Epidermal melanocyte (primary cell): ENCODE data around the gene CLCN6.
A peak's percentile ranks its signal among the peaks of the same experiment; 100 is the strongest.

Experiments
- DNase-seq: peaks from one replicate; pipeline ENCODE4 v3.0.0; 2011; ENCODE audit warnings: low spot score; ENCODE audit not compliant: insufficient read length

The CLCN6 gene

DNA sequence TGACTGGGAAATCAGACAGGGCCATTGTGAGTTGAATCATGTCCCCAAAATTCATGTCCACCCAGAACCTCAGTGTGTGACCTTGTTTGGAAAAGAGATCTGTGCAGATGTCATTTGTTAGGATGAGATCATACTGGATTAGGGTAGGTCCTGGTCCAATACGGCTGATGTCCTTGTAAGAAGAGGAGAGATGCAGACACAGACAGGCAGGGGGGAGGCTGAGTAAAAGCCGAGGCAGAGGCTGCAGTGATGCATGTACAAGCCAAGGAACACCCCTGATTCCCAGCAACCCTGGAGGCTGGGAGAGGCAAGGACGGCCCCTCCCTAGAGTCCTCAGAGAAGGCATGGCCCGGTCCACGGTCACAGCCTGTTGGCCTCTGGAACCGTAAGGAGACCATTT, 68.6 kb downstream of the CLCN6 start:
- no peak for DNase-seq

DNA sequence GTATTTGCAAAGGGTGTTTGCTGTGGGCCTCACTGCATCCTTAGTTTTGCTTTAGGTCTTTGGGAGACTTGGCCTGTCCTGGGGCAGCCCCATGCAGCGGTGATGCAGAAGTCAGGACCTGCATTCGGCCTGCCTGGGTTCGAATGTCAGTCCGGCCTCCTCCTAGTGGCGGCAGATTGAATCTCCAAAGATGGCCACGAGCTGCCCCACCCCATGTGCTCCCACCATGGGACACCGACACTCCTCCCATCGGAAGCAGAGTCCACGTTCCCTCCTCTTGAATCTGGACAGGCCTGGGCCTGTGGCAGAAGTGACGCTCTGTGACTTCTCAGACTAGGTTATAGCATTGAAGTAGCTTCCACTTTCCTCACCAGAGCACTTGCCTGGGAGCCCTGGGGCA, 69.1 kb downstream of the CLCN6 start:
- no peak for DNase-seq

DNA sequence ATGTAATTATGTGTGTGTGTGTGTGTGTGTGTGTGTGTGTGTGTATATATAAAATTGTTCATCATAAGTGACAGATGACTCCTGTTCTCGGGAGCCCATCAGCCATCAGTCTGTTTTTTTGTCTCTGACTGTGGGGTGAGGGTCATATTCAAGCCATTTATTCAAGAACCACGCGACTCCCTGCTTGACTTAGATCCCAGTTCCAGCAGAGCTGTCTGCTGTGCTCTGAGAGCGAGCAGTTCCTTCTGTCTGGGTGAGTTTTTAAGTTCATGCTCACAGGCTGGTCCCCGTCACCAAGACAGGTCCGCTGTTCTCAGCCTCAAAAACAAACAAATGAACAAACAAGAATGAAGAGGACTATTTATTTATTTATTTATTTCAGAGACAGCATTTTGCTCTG, 71.1 kb downstream of the CLCN6 start:
- no peak for DNase-seq

DNA sequence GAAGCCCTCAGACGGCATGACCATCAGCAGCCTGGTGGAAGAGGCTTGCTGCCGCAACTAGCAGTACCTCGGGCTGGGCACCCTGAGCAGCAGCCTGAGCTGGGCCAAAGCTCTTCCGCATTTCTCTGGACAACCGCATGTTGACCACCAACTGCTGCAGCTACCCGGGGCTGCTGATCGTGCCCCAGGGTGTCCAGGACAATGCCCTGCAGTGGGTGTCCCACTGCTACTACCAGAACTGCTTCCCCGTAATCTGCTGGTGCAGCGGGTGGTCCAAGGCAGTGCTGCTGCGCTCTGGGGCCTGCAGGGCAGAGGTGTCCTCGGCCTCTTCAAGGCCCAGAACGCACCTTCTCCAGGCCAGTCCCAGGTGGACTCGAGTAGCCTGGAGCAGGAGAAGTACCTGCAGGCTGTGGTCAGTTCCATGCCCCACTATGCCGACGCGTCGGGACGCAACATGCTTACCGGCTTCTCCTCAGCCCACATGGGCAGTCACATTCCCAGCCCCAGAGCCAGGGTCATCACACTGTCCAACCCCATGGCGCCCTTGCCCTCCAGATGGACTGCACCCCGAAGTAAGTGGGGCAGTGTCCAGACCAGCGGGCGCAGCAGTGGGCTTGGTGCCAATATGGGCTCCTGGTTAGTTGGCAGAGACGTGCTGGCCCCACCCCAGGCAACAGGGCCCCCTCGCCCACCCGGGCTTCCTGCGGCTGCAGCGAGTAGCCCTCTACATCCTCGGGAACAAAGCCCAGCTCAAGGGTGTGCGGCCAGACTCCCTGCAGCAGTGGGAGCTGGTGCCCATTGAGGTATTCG, 72.3 kb downstream of the CLCN6 start:
- DNase-seq = no peak

DNA sequence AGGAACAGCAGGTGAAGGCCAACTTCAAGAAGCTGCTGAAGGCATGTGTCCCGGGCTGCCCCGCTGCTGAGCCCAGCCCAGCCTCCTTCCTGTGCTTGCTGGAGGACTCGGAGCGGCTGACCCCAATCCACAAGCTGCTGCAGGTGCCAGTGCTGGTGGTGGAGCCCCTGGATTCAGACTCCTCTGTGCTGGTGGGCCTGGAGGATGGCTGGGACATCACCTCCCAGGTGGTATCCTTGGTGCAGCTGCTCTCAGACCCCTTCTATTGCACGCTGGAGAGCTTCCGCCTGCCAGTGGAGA, 72.8 kb downstream of the CLCN6 start:
- DNase-seq = no peak

DNA sequence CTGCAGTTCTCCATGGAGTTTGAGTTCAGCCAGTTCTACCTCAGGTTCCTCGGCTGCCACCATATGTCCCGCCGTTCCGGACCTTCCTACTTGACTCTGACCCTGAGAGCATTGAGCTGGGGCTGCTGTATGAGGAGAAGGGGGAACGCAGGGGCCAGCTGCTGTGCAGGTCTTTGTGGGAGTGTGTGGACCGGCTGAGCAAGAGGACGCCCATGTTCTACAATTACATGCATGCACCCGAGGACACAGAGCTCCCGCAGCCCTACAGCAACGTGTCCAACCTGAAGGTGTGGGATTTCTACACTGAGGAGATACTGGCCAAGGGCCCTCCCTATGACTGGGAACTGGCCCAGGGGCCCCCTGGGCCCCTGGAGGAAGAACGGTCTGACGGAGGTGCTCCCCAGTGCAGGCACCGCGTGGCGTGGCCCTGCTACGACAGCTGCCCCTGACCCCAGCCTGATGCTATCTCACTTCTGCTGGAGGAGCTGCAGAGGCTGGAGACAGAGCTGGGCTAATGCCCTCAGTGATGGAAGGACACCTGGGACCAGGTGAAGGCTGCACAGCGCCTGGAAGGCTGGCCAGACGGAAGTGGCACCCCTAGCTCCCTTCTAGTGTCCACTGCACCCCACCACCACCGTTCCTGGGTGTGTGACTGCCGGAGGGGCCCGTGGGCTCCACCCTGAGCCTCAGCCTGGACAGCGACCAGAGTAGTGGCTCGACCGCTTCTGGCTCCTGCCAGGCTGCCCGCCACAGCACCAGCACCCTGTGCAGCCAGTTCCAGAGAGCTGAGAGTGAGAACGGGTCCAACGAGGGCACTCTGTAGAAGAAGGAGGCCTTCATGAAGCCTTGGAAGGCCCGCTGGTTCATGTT, 73.6 kb downstream of the CLCN6 start:
- DNase-seq = no peak

DNA sequence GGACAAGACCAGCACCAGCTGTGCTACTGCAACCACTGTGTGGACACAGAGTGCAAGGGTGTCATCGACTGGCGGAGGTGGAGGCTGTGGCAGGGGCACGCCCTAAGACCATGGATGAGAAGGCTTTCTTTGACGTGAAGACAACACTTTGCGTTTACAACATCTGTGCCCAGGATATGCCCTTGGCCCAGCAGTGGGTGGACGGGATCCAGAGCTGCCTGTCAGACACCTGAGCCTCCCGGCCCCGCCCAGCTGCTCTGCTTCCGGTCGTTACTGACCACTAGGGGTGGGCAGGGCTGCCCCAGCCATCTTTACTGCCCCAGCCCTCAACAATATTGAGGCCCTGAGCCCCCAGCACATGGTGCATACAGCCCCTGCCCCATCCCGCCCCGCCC, 74.2 kb downstream of the CLCN6 start:
- DNase-seq = no peak

DNA sequence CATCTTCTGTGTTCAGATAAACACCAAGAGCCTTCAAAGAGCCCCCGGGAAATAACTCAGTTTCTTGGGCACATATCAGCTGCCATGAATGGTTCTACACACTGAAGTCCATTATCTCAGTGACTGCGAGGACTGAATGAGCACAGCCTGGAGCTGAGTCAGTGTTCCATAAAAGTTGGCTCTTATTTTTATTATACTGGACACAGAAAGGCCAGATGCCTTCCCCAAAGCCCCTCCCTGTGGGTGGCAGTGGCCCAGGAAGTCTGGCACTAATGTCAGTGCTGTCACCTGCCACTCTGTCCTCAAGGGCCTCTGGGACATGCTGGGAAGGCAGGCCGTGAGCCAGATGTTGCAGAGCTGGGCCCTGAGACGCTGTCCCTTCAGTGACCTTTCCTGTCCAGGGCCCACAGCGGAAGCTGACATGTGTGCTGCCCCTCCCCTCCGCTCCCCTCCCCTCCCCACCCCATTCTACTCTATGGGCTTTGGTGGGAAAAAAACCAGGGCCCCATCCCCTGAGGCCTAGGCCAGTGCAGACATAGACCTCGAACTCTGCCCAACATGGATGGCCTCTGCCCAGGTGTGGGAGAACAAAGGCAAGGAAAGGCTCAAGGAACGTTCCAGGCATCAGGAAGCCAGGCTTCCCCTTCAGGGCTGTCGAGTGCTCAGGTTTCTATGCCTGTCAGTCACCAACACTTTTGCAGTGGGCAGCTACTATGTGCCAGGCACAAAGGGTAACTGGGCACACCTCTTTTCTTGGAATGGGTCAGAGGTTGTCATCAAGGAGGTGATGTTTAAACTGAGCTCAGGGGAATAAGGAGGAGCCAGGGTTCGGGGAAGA, 75.1 kb downstream of the CLCN6 start:
- DNase-seq = peak; percentile 77

DNA sequence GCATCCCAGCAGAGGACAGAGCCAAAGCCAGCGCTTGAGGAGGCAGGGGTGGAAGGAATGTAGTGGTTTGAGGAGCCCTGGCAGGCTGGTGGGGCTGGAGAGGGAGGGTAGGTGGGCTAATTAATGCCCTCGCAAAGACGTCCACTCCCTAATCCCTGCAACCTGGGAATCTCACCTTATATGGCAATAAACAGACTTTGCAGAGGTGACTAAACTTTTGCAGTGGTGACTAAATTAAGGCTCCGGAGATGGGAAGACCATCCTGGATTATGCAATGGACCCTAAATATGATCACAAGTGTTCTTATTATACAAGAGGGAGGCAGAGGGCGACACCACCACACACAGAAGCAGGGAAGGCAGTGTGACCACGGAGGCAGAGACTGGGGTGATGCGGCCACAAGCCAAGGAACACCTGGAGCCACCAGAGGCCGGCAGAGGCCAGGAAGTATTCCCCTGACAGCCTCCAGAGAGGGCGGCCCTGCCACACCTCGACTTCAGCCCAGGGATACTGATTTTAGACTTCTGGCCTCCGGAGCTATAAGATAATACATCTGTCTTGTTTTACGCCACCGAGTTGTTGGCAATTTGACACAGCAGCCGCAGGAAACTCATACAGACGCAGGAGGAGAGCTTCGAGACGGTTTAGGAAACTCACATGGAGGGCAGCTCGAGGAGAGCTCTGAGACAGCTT, 75.9 kb downstream of the CLCN6 start:
- DNase-seq = no peak

DNA sequence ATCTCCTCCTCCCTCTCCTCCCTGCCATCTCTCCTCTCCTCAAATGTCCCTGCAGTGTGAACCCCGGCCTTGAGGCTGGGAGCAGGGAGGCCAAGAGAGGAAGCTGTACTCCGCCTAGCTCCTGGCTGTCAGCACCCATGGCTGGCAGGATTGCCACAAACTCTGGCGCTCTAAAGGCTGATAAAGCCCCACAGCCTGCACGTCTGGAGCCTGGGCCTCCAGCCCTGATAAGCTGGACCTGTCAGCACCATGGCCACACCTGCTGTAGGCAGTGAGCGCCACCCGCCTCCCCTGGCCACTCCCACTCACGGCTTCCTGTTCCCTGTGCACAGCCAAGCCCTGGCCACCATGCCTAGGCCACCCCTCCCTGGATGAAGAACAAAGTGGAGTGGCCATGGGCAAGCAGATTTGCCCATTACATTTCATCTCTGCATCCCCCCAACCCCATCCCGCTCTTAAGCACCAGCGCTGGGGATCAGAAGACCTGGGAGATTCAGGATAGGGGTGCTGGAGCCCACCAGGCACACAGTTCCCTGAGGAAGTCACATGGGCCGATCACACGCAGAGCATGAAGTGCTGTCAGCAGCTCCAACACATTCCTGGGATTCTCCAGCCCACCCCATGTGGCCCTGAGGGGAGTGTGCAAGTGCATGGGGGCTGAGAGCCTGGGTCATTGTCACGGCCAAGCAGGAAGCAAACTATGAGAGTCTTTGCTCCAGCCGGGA, 77.0 kb downstream of the CLCN6 start:
- DNase-seq = no peak

DNA sequence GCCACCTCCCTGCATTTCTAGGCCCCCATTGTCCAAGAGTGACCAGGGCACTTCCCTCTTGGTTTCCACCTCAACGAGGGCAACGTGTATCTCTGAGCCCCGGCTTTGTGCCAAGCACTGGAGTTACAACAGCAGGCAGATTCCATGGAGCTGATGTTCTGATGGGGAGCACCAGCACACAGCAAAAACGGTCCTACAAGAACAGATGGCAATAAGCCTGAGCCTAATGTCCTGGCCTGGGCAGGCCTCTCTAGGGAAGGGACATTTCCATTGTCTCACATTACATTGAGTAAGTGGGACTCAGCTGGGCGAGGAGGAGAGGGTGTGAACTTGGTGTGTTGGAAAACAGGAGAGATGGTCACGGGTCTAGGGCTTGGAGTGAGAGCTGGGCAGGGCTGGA, 79.9 kb downstream of the CLCN6 start:
- DNase-seq = no peak

DNA sequence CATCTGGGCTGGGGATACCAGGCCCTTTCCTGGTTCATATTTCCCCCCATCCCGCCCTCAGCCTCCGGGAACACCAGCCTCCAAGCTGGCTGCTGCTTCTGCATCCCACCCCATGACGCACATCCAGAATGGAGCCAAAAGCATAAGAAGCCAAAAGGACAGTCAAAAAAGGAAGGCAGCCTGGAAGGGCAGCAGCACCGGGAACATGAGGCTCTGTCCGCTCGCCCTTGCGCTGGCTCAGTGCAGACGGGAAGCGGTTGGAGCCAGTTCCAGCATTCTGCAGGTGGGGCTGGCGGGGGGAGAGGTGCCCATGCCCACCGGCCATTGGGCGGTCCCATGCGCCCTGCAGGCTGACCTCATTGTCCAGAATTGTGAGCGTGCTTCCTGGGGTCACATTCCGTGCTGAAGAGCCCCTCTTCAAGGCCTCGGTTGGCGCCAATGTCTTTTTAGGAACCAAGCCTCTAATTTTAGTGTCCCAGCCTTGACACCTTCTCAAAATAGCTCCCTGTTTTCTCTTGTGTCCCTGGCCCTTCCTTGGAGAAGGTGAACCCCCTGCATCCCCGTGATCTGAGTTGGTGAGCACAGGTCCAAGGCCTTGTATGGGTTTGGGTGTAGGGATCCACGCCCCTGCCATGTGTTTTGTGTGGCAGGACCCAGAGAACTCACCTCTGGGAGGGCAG, 81.1 kb downstream of the CLCN6 start:
- no peak for DNase-seq

DNA sequence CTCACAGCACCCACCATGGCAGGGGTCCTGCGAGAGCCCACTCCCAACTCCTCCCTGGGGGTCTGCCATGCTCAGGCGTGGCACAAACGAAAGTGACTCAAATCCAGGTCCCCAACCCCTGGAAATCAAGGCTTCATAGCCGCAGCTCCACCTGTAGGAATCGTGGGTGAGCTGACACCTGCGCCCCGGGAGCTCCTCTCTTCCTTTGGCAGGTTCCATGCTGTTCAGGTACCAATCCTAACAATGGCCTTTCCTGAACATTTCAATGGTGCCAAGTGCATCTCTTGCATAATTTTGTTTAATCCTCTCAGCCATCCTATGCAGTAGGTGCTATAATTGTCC, 81.6 kb downstream of the CLCN6 start:
- DNase-seq = no peak

DNA sequence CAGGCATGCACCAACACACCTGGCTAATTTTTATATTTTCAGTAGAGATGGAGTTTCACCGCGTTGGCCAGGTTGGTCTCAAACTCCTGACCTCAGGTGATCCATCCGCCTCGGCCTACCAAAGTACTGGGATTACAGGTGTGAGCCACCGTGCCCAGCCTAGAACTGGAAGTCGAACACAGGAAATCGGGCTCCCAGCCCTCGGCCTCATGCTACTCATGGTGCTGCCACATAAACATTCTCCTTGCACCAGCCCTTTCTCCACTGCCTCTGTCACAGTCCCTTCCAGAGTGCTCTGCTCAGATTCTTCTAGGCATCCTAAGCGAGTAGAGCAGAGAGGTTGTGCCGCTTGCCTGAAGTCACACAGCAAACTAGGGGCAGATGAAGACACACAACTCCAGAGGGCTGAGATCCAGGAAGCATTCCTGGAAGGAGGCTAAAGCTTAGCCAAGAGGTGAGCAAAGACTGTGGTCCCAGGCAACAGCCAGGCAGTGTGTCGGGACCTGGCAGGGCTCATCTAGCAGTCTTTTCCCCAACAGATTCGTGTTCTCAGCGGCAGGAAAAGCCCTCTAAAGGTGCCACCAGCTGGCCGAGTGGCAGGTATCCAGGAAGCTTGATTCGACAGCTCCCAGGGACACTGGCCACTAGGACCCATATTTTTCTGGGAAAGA, 82.3 kb downstream of the CLCN6 start:
- DNase-seq = no peak

DNA sequence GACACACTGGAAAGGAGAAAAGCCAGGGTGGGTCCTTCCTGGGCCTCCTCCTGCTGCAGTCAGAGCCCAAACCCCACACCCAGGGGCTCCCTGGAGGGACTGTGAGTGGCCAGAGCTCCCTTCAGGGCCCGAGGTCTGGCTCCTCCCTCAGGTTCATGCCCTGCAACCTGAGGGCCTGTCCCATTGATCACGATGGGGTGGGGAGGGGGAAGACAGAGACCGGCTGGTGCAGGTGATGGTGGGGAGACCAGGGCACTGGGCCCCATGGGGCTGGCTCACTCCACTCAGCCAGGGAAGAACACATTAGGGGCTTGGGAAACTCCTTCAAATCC, 82.9 kb downstream of the CLCN6 start:
- no peak for DNase-seq

DNA sequence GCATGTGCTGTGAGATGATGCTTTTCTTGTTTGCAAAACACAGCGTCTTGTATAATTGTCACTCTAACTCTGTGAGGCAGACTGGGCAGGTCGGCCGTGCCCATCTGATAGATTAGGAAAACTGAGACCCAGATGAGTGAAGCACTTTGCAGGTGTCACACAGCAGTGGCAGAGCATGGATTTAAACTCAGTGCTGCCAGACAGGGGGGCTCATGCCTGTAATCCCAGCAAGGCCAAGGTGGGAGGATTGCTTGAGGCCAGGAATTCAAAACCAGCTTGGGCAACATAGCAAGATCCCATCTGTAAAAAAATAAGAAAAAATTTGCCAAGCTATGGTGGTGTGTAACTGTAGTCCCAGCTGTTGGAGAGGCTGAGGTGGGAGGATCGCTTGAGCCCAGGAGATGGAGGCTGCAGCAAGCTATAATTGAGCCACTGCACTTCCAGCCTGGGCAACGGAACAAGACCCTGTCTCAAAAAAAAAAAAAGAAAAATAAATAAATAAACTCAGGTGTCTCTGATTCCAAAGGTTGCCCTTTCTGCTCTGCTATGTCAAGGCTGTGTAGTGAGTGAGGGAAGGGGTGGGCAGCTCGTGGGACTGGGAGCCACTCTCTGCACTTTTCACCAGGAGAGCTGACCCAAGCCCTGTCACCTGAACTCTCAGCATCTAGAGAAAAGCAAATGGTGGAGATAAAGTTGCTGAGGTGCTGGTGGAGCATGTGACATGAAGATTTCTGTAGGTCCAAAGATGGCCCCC, 85.6 kb downstream of the CLCN6 start:
- DNase-seq = no peak
